GM13977 (cell line): ENCODE results near the gene IL10.

Source experiments
- DNase-seq: peaks from one replicate; pipeline ENCODE4 v3.0.0; 2012; ENCODE audit warnings: low spot score
- CTCF ChIP-seq: IDR thresholded peaks from 2 replicates; pipeline ENCODE4 v1.5.1; 2012; ENCODE audit warnings: mild to moderate bottlenecking, control low read depth; ENCODE audit not compliant: insufficient read depth; ENCODE audit errors: extremely low read depth, missing control alignments
- in situ Hi-C: fragments of 300-500 bp; cut with MboI; formaldehyde crosslinking; loops from one replicate; pipeline ENCODE4 v1.12.0; 2022; ENCODE audit warnings: low sequenced_read_pairs, low pct_unique_long_range_greater_than_20kb, mixed read lengths, inconsistent platforms; ENCODE audit not compliant: unreplicated experiment

Gene IL10

GRCh38 chr1:206737729-206738201 is 34.5 kb downstream of the IL10 start:
- TF ChIP-seq CTCF = no peak
- DNase-seq = peak; percentile 20
- in situ Hi-C loops = loop anchor here (5.0 kb wide), 2 partner anchors 70 to 175 kb away; no protein-coding TSS in a partner anchor

- TF ChIP-seq CTCF = no peak
- in situ Hi-C loops = loop anchor here (5.0 kb wide), 2 partner anchors 70 to 175 kb away; no protein-coding TSS in a partner anchor
- DNase-seq = no peak
These were observed 35.2 kb downstream of the IL10 start for GRCh38 chr1:206736878-206737728.

- no peak for TF ChIP-seq CTCF
- in situ Hi-C loops = loop anchor here (5.0 kb wide), 2 partner anchors 72 to 177 kb away; no protein-coding TSS in a partner anchor
- DNase-seq = no peak
These were observed 36.7 kb downstream of the IL10 start for GRCh38 chr1:206735553-206736031.

GRCh38 chr1:206734499-206735142 is 37.7 kb downstream of the IL10 start:
- DNase-seq = peak; percentile 76
- TF ChIP-seq CTCF = peak; percentile 87
- in situ Hi-C loops = loop anchor here (5.0 kb wide), 2 partner anchors 73 to 178 kb away; no protein-coding TSS in a partner anchor

GRCh38 chr1:206732992-206733391 is 39.3 kb downstream of the IL10 start:
- DNase-seq = no peak
- no peak for TF ChIP-seq CTCF
- in situ Hi-C loops = no loop called here

GRCh38 chr1:206732508-206732907 is 39.8 kb downstream of the IL10 start:
- in situ Hi-C loops = no loop called here
- no peak for DNase-seq
- TF ChIP-seq CTCF = no peak
